Mucosa of rectum (tissue), 2 donors: ENCODE data around the gene HIGD1B.

Experiments used
- H3K27ac ChIP-seq, 2 donors: one replicate each; pipeline ENCODE4 v1.7.0; 2013; ENCODE audit warnings: inconsistent platforms in 2 of 2, low read depth in 2 of 2, low read length in 2 of 2
- H3K27me3 ChIP-seq, 2 donors: one replicate each; pipeline ENCODE4 v1.7.0; 2013; ENCODE audit warnings: low read length in 2 of 2; ENCODE audit not compliant: control insufficient read depth in 2 of 2, insufficient read depth in 2 of 2
- H3K36me3 ChIP-seq, 2 donors: one replicate each; pipeline ENCODE4 v1.7.0; 2013; ENCODE audit warnings: low read length in 2 of 2; ENCODE audit not compliant: control insufficient read depth in 2 of 2, insufficient read depth in 2 of 2
- H3K4me1 ChIP-seq, 2 donors: one replicate each; pipeline ENCODE4 v1.7.0; 2013; ENCODE audit warnings: low read length in 2 of 2, mild to moderate bottlenecking in 1 of 2; ENCODE audit not compliant: control insufficient read depth in 2 of 2, insufficient read depth in 2 of 2
- H3K4me3 ChIP-seq, 2 donors: one replicate each; pipeline ENCODE4 v1.7.0; 2013; ENCODE audit warnings: low read length in 2 of 2
- H3K9ac ChIP-seq, 2 donors: one replicate each; pipeline ENCODE4 v1.7.0; 2013; ENCODE audit warnings: low read length in 2 of 2, low read depth in 1 of 2, mild to moderate bottlenecking in 1 of 2
- H3K9me3 ChIP-seq, 2 donors: one replicate each; pipeline ENCODE4 v1.7.0; 2013; ENCODE audit warnings: low read length in 2 of 2; ENCODE audit not compliant: control insufficient read depth in 2 of 2
- donor health status: healthy.
- donor health status: Normal muscosa, but diverticular disease.

The HIGD1B gene

DNA sequence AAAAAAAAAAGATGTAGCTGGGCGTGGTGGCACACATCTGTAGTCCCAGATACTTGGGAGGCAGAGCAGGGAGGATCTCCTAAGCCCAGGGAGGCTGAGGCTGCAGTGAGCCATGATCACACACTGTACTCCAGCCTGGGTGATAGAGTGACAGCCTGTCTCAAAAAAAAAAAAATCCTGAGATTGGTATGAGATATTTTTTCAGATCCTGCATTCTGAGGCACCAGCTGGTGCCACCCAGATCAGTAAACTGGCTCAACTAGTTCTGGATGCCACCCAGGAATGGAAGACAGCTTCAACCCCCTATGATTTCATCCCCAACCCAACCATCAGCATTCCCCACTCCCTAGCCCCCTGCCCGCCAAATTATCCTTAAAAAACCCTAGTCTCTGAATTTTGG lies 10.5 kb upstream of the HIGD1B start:
- no peaks in the 10 kb centered on the region for H3K4me1 ChIP-seq
- H3K27me3 ChIP-seq = peaks cover 0 to 4% of the 10 kb centered on the region in 2 donors
- no peak overlapping the region for H3K4me3 ChIP-seq
- H3K27ac ChIP-seq = no peak overlapping the region
- no peaks in the 10 kb centered on the region for H3K9me3 ChIP-seq
- H3K9ac ChIP-seq = no peak overlapping the region
- H3K36me3 ChIP-seq = no peaks in the 10 kb centered on the region

DNA sequence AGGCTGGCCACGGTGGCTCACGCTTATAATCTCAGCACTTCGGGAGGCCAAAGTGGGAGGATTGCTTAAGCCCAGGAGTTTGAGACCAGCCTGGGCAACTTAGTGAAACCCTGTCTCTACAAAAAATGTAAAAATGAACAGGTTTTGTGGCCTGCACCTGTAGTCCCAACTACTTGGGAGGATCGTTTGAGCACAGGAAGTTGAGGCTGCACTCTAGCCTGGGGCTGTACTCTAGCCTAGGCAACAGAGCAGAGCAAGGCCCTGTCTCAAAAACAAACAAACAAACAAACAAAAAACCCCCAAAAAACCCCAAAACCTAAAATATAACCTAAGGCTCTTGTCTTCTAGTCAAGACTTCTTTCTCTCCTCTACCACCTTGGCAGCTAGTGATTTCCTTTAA lies 7.4 kb upstream of the HIGD1B start:
- Histone ChIP-seq H3K9ac (no peak overlapping the region), H3K4me1 (no peaks in the 10 kb centered on the region), H3K4me3 (no peak overlapping the region), H3K27me3 (no peaks in the 10 kb centered on the region), H3K27ac (no peak overlapping the region), H3K36me3 (no peaks in the 10 kb centered on the region), H3K9me3 (no peaks in the 10 kb centered on the region)

DNA sequence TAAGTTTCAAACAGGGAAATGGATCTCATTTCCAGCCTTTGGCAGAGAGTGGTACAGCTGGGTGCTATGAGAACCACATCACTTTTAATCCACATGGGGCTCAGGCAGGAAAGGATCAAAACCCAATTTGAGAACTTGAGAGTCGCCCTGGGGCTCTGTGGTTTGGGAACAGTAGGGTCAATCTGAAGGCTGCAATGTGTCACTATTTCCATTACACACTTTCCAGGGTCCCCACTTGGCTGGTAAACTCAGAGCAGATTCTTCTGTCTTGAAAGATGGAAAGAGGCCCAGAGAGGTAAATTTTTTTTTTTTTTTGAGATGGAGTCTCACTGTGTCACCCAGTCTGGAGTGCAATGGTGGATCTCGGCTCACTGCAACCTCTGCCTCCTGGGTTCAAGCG lies 6.7 kb upstream of the HIGD1B start:
- H3K9me3 ChIP-seq = no peaks in the 10 kb centered on the region
- no peak overlapping the region for H3K9ac ChIP-seq
- no peak overlapping the region for H3K4me3 ChIP-seq
- H3K36me3 ChIP-seq = no peaks in the 10 kb centered on the region
- H3K4me1 ChIP-seq = no peaks in the 10 kb centered on the region
- H3K27me3 ChIP-seq = no peaks in the 10 kb centered on the region
- no peak overlapping the region for H3K27ac ChIP-seq

DNA sequence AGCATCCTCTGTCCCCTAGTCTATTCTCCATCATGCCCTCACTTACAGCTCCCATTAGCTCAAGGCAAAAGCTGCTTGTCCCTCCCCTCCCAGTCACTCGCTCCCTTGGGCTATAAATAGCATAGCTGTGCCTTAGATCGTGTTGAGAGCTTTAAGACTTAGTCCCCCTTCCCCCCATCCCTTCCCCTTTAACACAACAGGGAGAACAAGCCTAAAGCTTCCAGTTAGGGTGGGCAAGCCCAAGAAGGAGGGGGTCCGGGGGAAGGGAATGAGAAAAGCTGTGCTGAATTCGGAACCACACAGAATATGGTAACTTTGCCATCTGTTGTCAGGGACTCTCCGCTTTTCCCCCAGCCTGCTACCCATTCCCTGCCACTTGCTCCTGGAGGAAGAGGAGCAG lies 4.9 kb upstream of the HIGD1B start:
- Histone ChIP-seq H3K27me3 (no peaks in the 10 kb centered on the region), H3K9me3 (no peaks in the 10 kb centered on the region), H3K4me1 (no peaks in the 10 kb centered on the region), H3K9ac (no peak overlapping the region), H3K27ac (no peak overlapping the region), H3K4me3 (no peak overlapping the region), H3K36me3 (no peaks in the 10 kb centered on the region)

DNA sequence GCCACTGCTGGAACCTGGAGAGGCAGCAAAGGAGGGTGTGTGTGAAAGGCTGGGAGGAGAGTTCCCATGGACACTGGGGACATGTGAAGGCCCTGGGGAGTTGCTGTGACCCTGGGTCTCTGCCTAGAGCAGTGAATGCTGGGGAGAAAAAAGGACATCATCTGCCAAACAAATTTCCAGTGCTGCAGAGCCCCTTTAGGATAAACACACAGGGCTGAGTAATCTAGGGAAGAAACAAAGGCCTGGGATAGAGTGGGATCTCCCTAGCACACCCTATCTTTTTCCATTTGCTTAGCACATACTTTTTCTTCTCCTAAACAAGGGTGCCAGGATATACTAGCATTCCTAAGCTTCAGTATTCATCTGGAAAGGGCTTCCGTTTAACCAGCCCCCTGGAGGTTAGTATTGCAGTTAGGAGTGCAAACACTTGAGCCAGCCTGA lies 3.3 kb upstream of the HIGD1B start:
- H3K9ac ChIP-seq = no peak overlapping the region
- no peak overlapping the region for H3K4me3 ChIP-seq
- no peak overlapping the region for H3K27ac ChIP-seq
- no peaks in the 10 kb centered on the region for H3K9me3 ChIP-seq
- no peaks in the 10 kb centered on the region for H3K4me1 ChIP-seq
- no peaks in the 10 kb centered on the region for H3K36me3 ChIP-seq
- H3K27me3 ChIP-seq = no peaks in the 10 kb centered on the region

DNA sequence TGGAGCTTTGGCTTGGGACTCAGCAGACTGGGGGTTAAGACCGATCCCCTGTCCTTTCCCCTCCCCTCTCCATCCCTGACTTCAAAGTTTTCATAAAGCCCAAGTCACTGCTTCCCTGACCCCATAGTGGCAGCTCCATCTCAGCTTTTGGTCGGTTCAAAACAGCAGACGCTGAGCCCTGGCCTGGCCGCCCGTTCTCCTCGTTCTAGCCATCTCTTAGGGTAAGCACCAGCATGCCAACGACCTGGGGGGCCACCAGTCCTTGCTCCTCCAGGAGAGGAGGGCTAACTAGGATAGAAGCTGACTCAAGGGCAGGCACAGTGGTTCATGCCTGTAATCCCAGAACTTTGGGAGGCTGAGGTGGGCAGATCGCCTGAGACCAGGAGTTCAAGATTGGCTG lies 1.5 kb upstream of the HIGD1B start:
- Histone ChIP-seq H3K27me3 (no peaks in the 10 kb centered on the region), H3K4me1 (no peaks in the 10 kb centered on the region), H3K9me3 (no peaks in the 10 kb centered on the region), H3K36me3 (peaks cover 9 to 12% of the 10 kb centered on the region in 2 donors), H3K9ac (no peak overlapping the region), H3K4me3 (no peak overlapping the region), H3K27ac (no peak overlapping the region)

DNA sequence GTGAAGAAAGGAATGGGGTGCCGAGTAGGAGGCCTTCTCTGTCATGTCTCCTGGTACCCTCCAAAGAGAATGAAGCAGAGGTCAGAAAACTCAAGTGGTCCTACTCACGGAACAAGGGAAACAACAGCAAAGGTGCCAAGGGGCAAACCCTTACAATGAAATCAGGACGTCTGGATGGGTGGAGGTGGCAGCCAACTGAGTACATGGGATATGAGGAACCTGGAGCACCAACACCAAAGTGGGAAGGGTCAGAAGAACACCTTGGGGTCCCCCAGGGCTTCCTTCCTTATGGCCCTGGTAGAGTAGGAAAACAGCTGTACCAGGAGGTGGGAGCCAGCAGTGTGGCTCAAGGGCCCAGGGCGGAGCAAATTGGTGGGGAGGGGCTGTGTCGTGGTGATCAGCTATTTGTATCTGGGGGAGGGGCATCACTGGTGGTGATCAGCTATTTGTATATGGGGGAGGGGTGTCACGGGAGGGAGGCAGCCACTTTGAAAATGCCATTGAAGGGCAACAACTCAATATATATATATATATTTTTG lies 643 bp downstream of the HIGD1B start:
- Histone ChIP-seq H3K27ac (no peak overlapping the region), H3K4me3 (no peak overlapping the region), H3K36me3 (peaks cover 22 to 27% of the 10 kb centered on the region in 2 donors), H3K27me3 (no peaks in the 10 kb centered on the region), H3K9ac (no peak overlapping the region), H3K4me1 (no peaks in the 10 kb centered on the region), H3K9me3 (no peaks in the 10 kb centered on the region)

DNA sequence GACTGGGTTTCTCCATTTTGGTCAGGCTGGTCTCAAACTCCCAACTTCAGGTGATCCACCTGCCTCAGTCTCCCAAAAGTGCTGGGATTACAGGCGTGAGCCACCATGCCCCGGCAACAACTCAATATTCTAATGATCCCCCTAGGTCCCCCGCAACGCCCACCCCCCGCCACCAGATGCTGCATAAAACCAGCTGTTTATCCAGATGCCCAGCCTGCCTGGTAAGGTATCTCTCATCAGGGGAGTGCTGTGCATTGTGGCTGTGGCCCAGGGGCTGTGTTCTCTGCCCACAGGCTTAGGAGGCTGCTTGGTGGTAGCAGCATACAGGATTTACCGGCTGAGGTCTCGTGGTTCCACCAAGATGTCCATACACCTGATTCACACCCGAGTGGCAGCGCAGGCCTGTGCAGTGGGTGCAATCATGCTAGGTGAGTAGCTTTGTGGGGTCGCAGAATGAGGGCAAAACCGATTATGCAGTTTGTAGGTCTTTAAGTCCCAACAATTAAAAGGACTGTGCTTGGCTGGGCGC lies 1.3 kb downstream of the HIGD1B start:
- Histone ChIP-seq H3K9ac (no peak overlapping the region), H3K4me3 (no peak overlapping the region), H3K27me3 (no peaks in the 10 kb centered on the region), H3K4me1 (no peaks in the 10 kb centered on the region), H3K9me3 (no peaks in the 10 kb centered on the region), H3K36me3 (peaks cover 29 to 34% of the 10 kb centered on the region in 2 donors), H3K27ac (no peak overlapping the region)

DNA sequence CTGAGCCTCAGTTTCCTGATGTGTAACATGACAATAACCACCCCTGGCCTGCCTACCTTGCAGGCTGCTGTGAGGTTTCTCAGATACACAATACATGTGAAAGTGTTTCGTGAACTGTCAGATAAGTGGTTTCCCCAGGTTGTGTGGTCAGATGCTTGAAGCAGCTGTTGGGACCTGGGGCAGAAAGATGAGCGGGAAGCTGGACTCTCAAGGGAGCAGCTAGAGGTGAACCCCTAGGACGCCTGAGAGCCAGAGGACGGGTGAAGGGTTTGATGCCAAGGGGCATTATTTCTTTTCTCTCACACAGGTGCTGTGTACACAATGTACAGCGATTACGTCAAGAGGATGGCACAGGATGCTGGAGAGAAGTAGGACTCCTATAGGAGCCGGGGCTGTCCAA lies 2.3 kb downstream of the HIGD1B start:
- Histone ChIP-seq H3K27ac (no peak overlapping the region), H3K36me3 (peaks cover 39 to 44% of the 10 kb centered on the region in 2 donors), H3K4me3 (no peak overlapping the region), H3K4me1 (no peaks in the 10 kb centered on the region), H3K27me3 (no peaks in the 10 kb centered on the region), H3K9me3 (no peaks in the 10 kb centered on the region), H3K9ac (no peak overlapping the region)

DNA sequence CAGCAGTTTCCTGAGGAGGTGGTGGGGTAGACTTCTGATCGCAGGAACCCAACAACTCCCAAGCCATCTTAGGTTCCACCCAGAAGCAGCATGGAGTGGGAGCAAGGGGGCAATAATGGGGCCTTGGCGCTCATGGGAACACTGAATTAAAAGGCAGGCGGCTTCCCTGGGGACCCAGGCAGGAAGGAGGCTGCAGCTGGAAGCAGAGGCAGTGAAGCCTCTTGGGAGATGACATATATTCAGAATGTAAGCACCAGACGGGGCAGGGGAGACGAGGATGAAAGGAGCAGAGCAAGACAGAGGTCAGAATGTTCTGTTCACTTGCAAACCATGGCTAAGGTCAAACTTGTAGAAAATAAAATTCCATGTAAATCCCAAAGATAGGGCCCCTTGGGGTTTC lies 2.9 kb downstream of the HIGD1B start:
- no peak overlapping the region for H3K9ac ChIP-seq
- H3K4me3 ChIP-seq = no peak overlapping the region
- no peaks in the 10 kb centered on the region for H3K9me3 ChIP-seq
- no peaks in the 10 kb centered on the region for H3K4me1 ChIP-seq
- H3K27ac ChIP-seq = no peak overlapping the region
- H3K27me3 ChIP-seq = no peaks in the 10 kb centered on the region
- peaks cover 42 to 49% of the 10 kb centered on the region in 2 donors for H3K36me3 ChIP-seq

DNA sequence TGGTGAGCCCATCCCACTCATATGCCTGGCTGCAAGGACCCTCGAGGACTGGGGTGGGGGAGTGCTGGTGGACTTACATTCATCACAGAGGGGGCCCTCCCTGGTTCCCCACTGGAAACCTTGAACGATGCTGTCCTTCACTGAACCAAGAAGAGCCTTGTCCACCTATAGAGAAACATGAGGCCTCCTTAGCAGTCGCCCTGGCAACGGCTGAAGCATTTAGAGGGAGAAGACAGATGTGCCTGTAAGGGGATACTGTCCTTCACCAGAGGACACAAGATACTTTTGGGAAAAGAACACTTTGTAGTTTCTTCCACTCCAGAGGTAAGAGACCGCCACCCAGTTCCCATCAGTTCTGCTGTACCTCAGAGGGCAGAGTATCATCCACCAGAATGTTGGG lies 6.5 kb downstream of the HIGD1B start:
- no peak overlapping the region for H3K4me3 ChIP-seq
- no peaks in the 10 kb centered on the region for H3K4me1 ChIP-seq
- peaks cover 69 to 77% of the 10 kb centered on the region in 2 donors for H3K36me3 ChIP-seq
- H3K9ac ChIP-seq = no peak overlapping the region
- no peaks in the 10 kb centered on the region for H3K9me3 ChIP-seq
- no peak overlapping the region for H3K27ac ChIP-seq
- no peaks in the 10 kb centered on the region for H3K27me3 ChIP-seq
